H1 (cell line): ENCODE data around the gene ACTR8. TPM values are rescaled to one million over a fixed set of nuclear protein-coding genes. Genes with fewer than 3 reads are reported as not detected.

Experiments
- BRCA1 ChIP-seq: IDR thresholded peaks from 2 replicates; pipeline ENCODE4 v1.6.1; 2012; ENCODE audit warnings: low read depth, low read length, improper control_type of control experiment
- EP300 ChIP-seq, 2 experiments: IDR thresholded peaks; 1 replicate in 1 of 2; 2 replicates in 1 of 2; pipeline ENCODE4 v1.6.1; 2011 to 2012; ENCODE audit warnings: low read depth in 2 of 2, low read length in 2 of 2, mild to moderate bottlenecking in 2 of 2, borderline replicate concordance in 1 of 2, inconsistent platforms in 1 of 2, moderate library complexity in 1 of 2
- HDAC2 ChIP-seq, 2 experiments: fragments of 300-600 bp in 1 of 2; sonication (generic) in 1 of 2; IDR thresholded peaks; 2 replicates each; pipeline ENCODE4 v1.6.1; 2011 to 2012; ENCODE audit warnings: low read depth in 2 of 2, low read length in 2 of 2, mild to moderate bottlenecking in 2 of 2, moderate library complexity in 2 of 2, borderline replicate concordance in 1 of 2, inconsistent platforms in 1 of 2
- KDM5A ChIP-seq: fragments of 200-600 bp; IDR thresholded peaks from 2 replicates; pipeline ENCODE4 v1.7.1; 2012; ENCODE audit warnings: mild to moderate bottlenecking, low read length, inconsistent platforms, mixed read lengths
- SAP30 ChIP-seq: fragments of 300-600 bp; sonication (generic); IDR thresholded peaks from 2 replicates; pipeline ENCODE4 v1.7.1; 2012; ENCODE audit warnings: low read length, moderate library complexity, mild to moderate bottlenecking, inconsistent platforms; ENCODE audit not compliant: insufficient read depth, insufficient replicate concordance
- SRF ChIP-seq: IDR thresholded peaks from 2 replicates; pipeline ENCODE4 v1.6.1; 2011; ENCODE audit warnings: mild to moderate bottlenecking, low read depth, low read length, moderate library complexity
- polyA plus RNA-seq, 7 experiments: library from polyadenylated mRNA; depleted of rRNA in 3 of 7; stranded (reverse) in 5 of 7; unstranded in 2 of 7; fragments of >200 nt in 5 of 7; fragments of 200-250 nt in 2 of 7; gene quantifications; 1 replicate in 5 of 7; 2 replicates in 1 of 7; 4 replicates in 1 of 7; pipeline versions ENCODE4 v1.2.1 to v1.2.3, GENCODE V29; 2011 to 2013; ENCODE audit warnings: missing spikeins in 2 of 7, mixed read lengths in 2 of 7
- total RNA-seq: library from RNA; stranded (reverse); fragmentation: NEBNext Ultra II Directional; extraction: Animal tissue kit (Norgen Biotek cat#: 25700); gene quantifications from 2 replicates; pipeline ENCODE4 v1.2.1, GENCODE V29; 2021

ACTR8 gene
- total and polyA plus RNA-seq, 2 of the 8 experiments (the other 6 are each of a cell fraction or from before 2014, with no cell fraction given): 8.3 to 26.9 TPM

- TF ChIP-seq EP300 (IDR thresholded peaks at IDR 0.05; ENCODE audit: borderline replicate concordance in 1 of 2, low read depth in 2 of 2, low read length in 2 of 2): no peak
- no peak for TF ChIP-seq SRF
- TF ChIP-seq SAP30: no peak
- no peak for TF ChIP-seq KDM5A
- TF ChIP-seq HDAC2 (IDR thresholded peaks at IDR 0.05; ENCODE audit: borderline replicate concordance in 1 of 2, low read depth in 2 of 2, low read length in 2 of 2): no peak
- TF ChIP-seq BRCA1: no peak
Observed at GRCh38 chr3:53819163-53819868, 62.6 kb downstream of the ACTR8 start (continued).
